GM13976 (cell line): ENCODE data around the gene NR1H4.
"Not testable (repeated sequence)": the region's sequence is repeated elsewhere in the genome, so short reads cannot be mapped to it uniquely, and the experiment has no call there.

Experiments used
- DNase-seq: peaks from one replicate; pipeline ENCODE4 v3.0.0; 2012; ENCODE audit warnings: low spot score
- CTCF ChIP-seq: IDR thresholded peaks from 2 replicates; pipeline ENCODE4 v1.5.1; 2012; ENCODE audit warnings: borderline replicate concordance, mild to moderate bottlenecking; ENCODE audit not compliant: insufficient read depth; ENCODE audit errors: extremely low read depth, missing control alignments, control extremely low read depth
- in situ Hi-C: fragments of 300-500 bp; cut with MboI; formaldehyde crosslinking; loops from one replicate; pipeline ENCODE4 v1.12.0; 2022; ENCODE audit warnings: low sequenced_read_pairs, mixed read lengths, inconsistent platforms; ENCODE audit not compliant: unreplicated experiment

Gene NR1H4

GRCh38 chr12:100499416-100499815 is 25.8 kb downstream of the NR1H4 start:
- DNase-seq = no peak
- in situ Hi-C loops = no loop called here
- TF ChIP-seq CTCF = no peak

GRCh38 chr12:100502718-100503117 is 29.1 kb downstream of the NR1H4 start:
- DNase-seq, in situ Hi-C loops: not testable (repeated sequence)

- in situ Hi-C loops = no loop called here
- DNase-seq = no peak
- TF ChIP-seq CTCF = no peak
Measured at GRCh38 chr12:100503228-100503628, 29.6 kb downstream of the NR1H4 start.

- no peak for DNase-seq
- TF ChIP-seq CTCF = no peak
- in situ Hi-C loops = no loop called here
Measured at GRCh38 chr12:100504804-100505203, 31.1 kb downstream of the NR1H4 start.

- TF ChIP-seq CTCF = no peak
- in situ Hi-C loops = no loop called here
Measured at GRCh38 chr12:100508751-100509150, 35.1 kb downstream of the NR1H4 start.

GRCh38 chr12:100512692-100513091 is 39.0 kb downstream of the NR1H4 start:
- DNase-seq = no peak
- no peak for TF ChIP-seq CTCF
- in situ Hi-C loops = no loop called here

More at GRCh38 chr12:100508751-100509150, 35.1 kb downstream of the NR1H4 start:
- no peak for DNase-seq

- DNase-seq = no peak
- no peak for TF ChIP-seq CTCF
- in situ Hi-C loops = no loop called here
Measured at GRCh38 chr12:100515968-100516367, 42.3 kb downstream of the NR1H4 start.
